Caco-2 (cell line): ENCODE measurements around the gene AMHR2. TPM values are rescaled to one million over a fixed set of nuclear protein-coding genes. Genes with fewer than 3 reads are reported as not detected.

Experiments used
- BruUV-seq: library from RNA; stranded (reverse); fragments of 400-500 nt; replicated peaks from 2 replicates; lab custom pipeline; 2021; lab: Mats Ljungman, UMichigan
- CTCF ChIA-PET: fragments of 300-600 bp; sonication (Branson Sonifier 250); formaldehyde crosslinking; loops from one replicate; lab custom pipeline; 2022; ENCODE audit warnings: antibody characterized with exemption; lab: Charles Lee
- POLR2A ChIA-PET: fragments of 300-600 bp; sonication (Branson Sonifier 250); formaldehyde crosslinking; loops from one replicate; lab custom pipeline; 2022; ENCODE audit warnings: antibody characterized with exemption; lab: Charles Lee
- DNase-seq, 2 experiments: peaks; one replicate each; pipeline versions ENCODE4 v3.0.0 to v3.0.0-alpha.2; 2020 to 2022
- H3K27me3 ChIP-seq: replicated peaks from 2 replicates; pipeline ENCODE4 v1.6.0; 2011; ENCODE audit warnings: low read length; ENCODE audit not compliant: control insufficient read depth, insufficient read depth
- H3K36me3 ChIP-seq: 2 replicates; pipeline ENCODE4 v1.5.1; 2011; ENCODE audit warnings: low read length; ENCODE audit not compliant: control insufficient read depth, insufficient read depth
- H3K4me1 ChIP-seq: fragments of 250-450 bp; sonication (Bioruptor Pico); 2 replicates; pipeline ENCODE4 v1.5.1; 2020; ENCODE audit warnings: mild to moderate bottlenecking
- H3K4me3 ChIP-seq: 2 replicates; pipeline ENCODE4 v1.5.1; 2011; ENCODE audit warnings: low read depth, mild to moderate bottlenecking, control low read depth, low read length
- H3K9me3 ChIP-seq: fragments of 250-450 bp; sonication (Bioruptor Pico); 2 replicates; pipeline ENCODE4 v1.5.1; 2020; ENCODE audit warnings: mild to moderate bottlenecking, moderate library complexity
- H3K27ac Mint-ChIP-seq: one replicate; pipeline ENCODE4 v1.8.0; 2022; ENCODE audit warnings: mixed read lengths; ENCODE audit not compliant: unreplicated experiment
- H3K27me3 Mint-ChIP-seq: one replicate; pipeline ENCODE4 v1.8.0; 2022; ENCODE audit warnings: mixed read lengths; ENCODE audit not compliant: insufficient read depth, unreplicated experiment
- H3K36me3 Mint-ChIP-seq: one replicate; pipeline ENCODE4 v1.8.0; 2022; ENCODE audit warnings: mild to moderate bottlenecking, mixed read lengths; ENCODE audit not compliant: insufficient read depth, unreplicated experiment
- H3K4me1 Mint-ChIP-seq: one replicate; pipeline ENCODE4 v1.8.0; 2022; ENCODE audit warnings: low read depth, mixed read lengths; ENCODE audit not compliant: unreplicated experiment
- H3K4me3 Mint-ChIP-seq: one replicate; pipeline ENCODE4 v1.8.0; 2022; ENCODE audit warnings: mild to moderate bottlenecking, moderate library complexity, mixed read lengths; ENCODE audit not compliant: unreplicated experiment
- H3K9me3 Mint-ChIP-seq: one replicate; pipeline ENCODE4 v1.8.0; 2022; ENCODE audit warnings: mixed read lengths; ENCODE audit not compliant: unreplicated experiment
- intact Hi-C: fragments of 100-400 bp; cut with micrococcal nuclease; formaldehyde crosslinking; loops from one replicate; pipeline ENCODE4 v1.10.0; 2022; ENCODE audit not compliant: unreplicated experiment
- total RNA-seq: library from RNA; stranded (reverse); gene quantifications from 2 replicates; pipeline ENCODE4 v1.2.3, GENCODE V29; 2022
- TF ChIP-seq, protein P1 (sequence below), 2 experiments: fragments of 200-600 bp in 1 of 2; IDR thresholded peaks; 1 replicate in 1 of 2; 2 replicates in 1 of 2; pipeline versions ENCODE4 v1.5.1 to v1.8.0; 2011 to 2022; ENCODE audit warnings: antibody characterized with exemption in 1 of 2, control low read depth in 1 of 2, inconsistent platforms in 1 of 2, low read depth in 1 of 2, low read length in 1 of 2, mild to moderate bottlenecking in 1 of 2, moderate library complexity in 1 of 2; ENCODE audit not compliant: insufficient read depth in 1 of 2, severe bottlenecking in 1 of 2, unreplicated experiment in 1 of 2

Gene AMHR2
- total RNA-seq, 1 experiment from 2014 or later: 0.48 TPM

- peak overlapping the region; percentile 59 for H3K27ac Mint-ChIP-seq
- TF ChIP-seq, protein P1, sequence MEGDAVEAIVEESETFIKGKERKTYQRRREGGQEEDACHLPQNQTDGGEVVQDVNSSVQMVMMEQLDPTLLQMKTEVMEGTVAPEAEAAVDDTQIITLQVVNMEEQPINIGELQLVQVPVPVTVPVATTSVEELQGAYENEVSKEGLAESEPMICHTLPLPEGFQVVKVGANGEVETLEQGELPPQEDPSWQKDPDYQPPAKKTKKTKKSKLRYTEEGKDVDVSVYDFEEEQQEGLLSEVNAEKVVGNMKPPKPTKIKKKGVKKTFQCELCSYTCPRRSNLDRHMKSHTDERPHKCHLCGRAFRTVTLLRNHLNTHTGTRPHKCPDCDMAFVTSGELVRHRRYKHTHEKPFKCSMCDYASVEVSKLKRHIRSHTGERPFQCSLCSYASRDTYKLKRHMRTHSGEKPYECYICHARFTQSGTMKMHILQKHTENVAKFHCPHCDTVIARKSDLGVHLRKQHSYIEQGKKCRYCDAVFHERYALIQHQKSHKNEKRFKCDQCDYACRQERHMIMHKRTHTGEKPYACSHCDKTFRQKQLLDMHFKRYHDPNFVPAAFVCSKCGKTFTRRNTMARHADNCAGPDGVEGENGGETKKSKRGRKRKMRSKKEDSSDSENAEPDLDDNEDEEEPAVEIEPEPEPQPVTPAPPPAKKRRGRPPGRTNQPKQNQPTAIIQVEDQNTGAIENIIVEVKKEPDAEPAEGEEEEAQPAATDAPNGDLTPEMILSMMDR (IDR thresholded peaks at IDR 0.05; ENCODE audit: insufficient read depth in 1 of 2, low read depth in 1 of 2, low read length in 1 of 2, severe bottlenecking in 1 of 2, unreplicated experiment in 1 of 2): no peak
- intact Hi-C loops: loop anchor here (1.0 kb wide), 1 partner anchor 43 kb away; no protein-coding TSS in a partner anchor
- peaks cover 18% of the 10 kb centered on the region for H3K36me3 ChIP-seq
- H3K4me1 ChIP-seq: no peaks in the 10 kb centered on the region
- peak in 1 of 2 experiments; percentile 8 for DNase-seq
- ChIA-PET CTCF (interaction anchor here (1.1 kb wide), 1 partner anchor 28 kb away, joined by 5 read pairs; no protein-coding TSS in a partner anchor), POLR2A (interaction anchor here (0.6 kb wide), 1 partner anchor 8 kb away, joined by 9 read pairs; no protein-coding TSS in a partner anchor)
- no peaks in the 10 kb centered on the region for H3K27me3 ChIP-seq
- no peak overlapping the region for H3K4me3 ChIP-seq
- no peak overlapping the region for H3K4me3 Mint-ChIP-seq
- peaks cover 18% of the 10 kb centered on the region for H3K4me1 Mint-ChIP-seq
- H3K27me3 Mint-ChIP-seq: no peaks in the 10 kb centered on the region
- no peaks in the 10 kb centered on the region for H3K9me3 ChIP-seq
- no TSS peak for BruUV-seq
- H3K9me3 Mint-ChIP-seq: no peaks in the 10 kb centered on the region
- peaks cover 100% of the 10 kb centered on the region for H3K36me3 Mint-ChIP-seq
These were observed 42.0 kb downstream of the AMHR2 start for GRCh38 chr12:53465679-53466078.

- DNase-seq: peak in 1 of 2 experiments; percentile 19
These were observed 43.0 kb downstream of the AMHR2 start for GRCh38 chr12:53466640-53467039.

DNA sequence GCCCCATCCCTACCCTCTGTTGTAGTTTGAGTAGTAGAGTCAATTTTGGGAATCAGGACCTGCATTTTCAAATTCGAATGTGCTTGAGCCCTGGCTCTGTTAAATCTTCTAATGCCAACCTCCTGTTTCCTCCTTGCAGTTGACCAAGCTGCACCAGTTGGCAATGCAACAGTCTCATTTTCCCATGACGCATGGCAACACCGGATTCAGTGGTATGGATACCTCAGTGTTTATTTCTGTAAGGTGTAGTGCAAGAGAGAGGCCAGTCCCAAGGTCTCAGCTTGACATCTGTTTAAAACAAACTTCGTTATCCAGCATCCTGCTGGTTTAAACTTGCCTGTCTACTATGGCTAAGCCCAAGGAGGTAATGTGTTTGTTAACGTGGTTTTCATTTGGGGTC lies 43.4 kb downstream of the AMHR2 start:
- no peaks in the 10 kb centered on the region for H3K9me3 Mint-ChIP-seq
- no TSS peak for BruUV-seq
- peaks cover 15% of the 10 kb centered on the region for H3K36me3 ChIP-seq
- no peaks in the 10 kb centered on the region for H3K27me3 Mint-ChIP-seq
- no peak overlapping the region for H3K4me3 Mint-ChIP-seq
- H3K4me1 ChIP-seq: no peaks in the 10 kb centered on the region
- DNase-seq: peak in 1 of 2 experiments; percentile 3
- H3K27ac Mint-ChIP-seq: no peak overlapping the region
- H3K27me3 ChIP-seq: no peaks in the 10 kb centered on the region
- no peak overlapping the region for H3K4me3 ChIP-seq
- TF ChIP-seq, protein P1 (IDR thresholded peaks at IDR 0.05; ENCODE audit: insufficient read depth in 1 of 2, low read depth in 1 of 2, low read length in 1 of 2, severe bottlenecking in 1 of 2, unreplicated experiment in 1 of 2): no peak
- intact Hi-C loops: no loop called here
- H3K4me1 Mint-ChIP-seq: peaks cover 17% of the 10 kb centered on the region
- CTCF ChIA-PET: no interaction called here
- POLR2A ChIA-PET: no interaction called here
- peaks cover 100% of the 10 kb centered on the region for H3K36me3 Mint-ChIP-seq
- no peaks in the 10 kb centered on the region for H3K9me3 ChIP-seq

More at GRCh38 chr12:53466640-53467039, 43.0 kb downstream of the AMHR2 start:
- no peaks in the 10 kb centered on the region for H3K27me3 ChIP-seq
- H3K27me3 Mint-ChIP-seq: no peaks in the 10 kb centered on the region
- intact Hi-C loops: no loop called here
- H3K27ac Mint-ChIP-seq: no peak overlapping the region
- TF ChIP-seq, protein P1 (IDR thresholded peaks at IDR 0.05; ENCODE audit: insufficient read depth in 1 of 2, low read depth in 1 of 2, low read length in 1 of 2, severe bottlenecking in 1 of 2, unreplicated experiment in 1 of 2): no peak
- peaks cover 15% of the 10 kb centered on the region for H3K36me3 ChIP-seq
- no peak overlapping the region for H3K4me3 Mint-ChIP-seq
- no peak overlapping the region for H3K4me3 ChIP-seq
- no peaks in the 10 kb centered on the region for H3K4me1 ChIP-seq
- no TSS peak for BruUV-seq
- POLR2A ChIA-PET: no interaction called here
- CTCF ChIA-PET: no interaction called here
- no peaks in the 10 kb centered on the region for H3K9me3 ChIP-seq
- H3K4me1 Mint-ChIP-seq: peaks cover 13% of the 10 kb centered on the region
- no peaks in the 10 kb centered on the region for H3K9me3 Mint-ChIP-seq
- H3K36me3 Mint-ChIP-seq: peaks cover 100% of the 10 kb centered on the region
